OCI-LY7 (cell line): Measurements from ENCODE around the gene HLF. TPM values are rescaled to one million over a fixed set of nuclear protein-coding genes. Genes with fewer than 3 reads are reported as not detected.

ENCODE experiments used
- BruUV-seq: library from RNA; stranded (reverse); fragments of 400-500 nt; replicated peaks from 2 replicates; lab custom pipeline; 2021; lab: Mats Ljungman, UMichigan
- CTCF ChIA-PET: fragments of 300-600 bp; sonication (Branson Sonifier 250); formaldehyde crosslinking; loops from one replicate; lab custom pipeline; 2022; ENCODE audit warnings: antibody characterized with exemption; ENCODE audit not compliant: unreplicated experiment; lab: Charles Lee
- POLR2A ChIA-PET: fragments of 300-600 bp; sonication (Branson Sonifier 250); formaldehyde crosslinking; loops from one replicate; lab custom pipeline; 2022; ENCODE audit warnings: antibody characterized with exemption; lab: Charles Lee
- DNase-seq: peaks from one replicate; pipeline ENCODE4 v3.0.0-alpha.2; 2015; ENCODE audit warnings: low spot score
- H2AFZ ChIP-seq: fragments of 200-600 bp; sonication (generic), shearing (Covaris generic); 2 replicates; pipeline ENCODE4 v1.6.1; 2014; ENCODE audit warnings: mild to moderate bottlenecking, antibody characterized with exemption, low read length, moderate library complexity
- H3K27ac ChIP-seq: fragments of 200-600 bp; sonication (generic); 2 replicates; pipeline ENCODE4 v1.5.1; 2014; ENCODE audit warnings: mixed run types, low read depth, mild to moderate bottlenecking, moderate library complexity, low read length, inconsistent platforms; ENCODE audit not compliant: poor library complexity, severe bottlenecking
- H3K36me3 ChIP-seq: fragments of 200-600 bp; sonication (generic); 2 replicates; pipeline ENCODE4 v1.6.1; 2014; ENCODE audit warnings: mild to moderate bottlenecking, antibody characterized with exemption, low read length, moderate library complexity, mixed read lengths; ENCODE audit not compliant: insufficient read depth
- H3K4me1 ChIP-seq: fragments of 200-600 bp; sonication (generic); 2 replicates; pipeline ENCODE4 v1.5.1; 2014; ENCODE audit warnings: mild to moderate bottlenecking, low read length; ENCODE audit not compliant: insufficient read depth, poor library complexity, severe bottlenecking
- H3K4me2 ChIP-seq: fragments of 200-600 bp; sonication (generic); 2 replicates; pipeline ENCODE4 v1.6.1; 2014; ENCODE audit warnings: mild to moderate bottlenecking, low read length
- H3K4me3 ChIP-seq: fragments of 200-600 bp; sonication (generic); 2 replicates; pipeline ENCODE4 v1.5.1; 2014; ENCODE audit warnings: mild to moderate bottlenecking, low read depth, low read length; ENCODE audit not compliant: poor library complexity, severe bottlenecking
- H3K79me2 ChIP-seq: fragments of 200-600 bp; sonication (generic); 2 replicates; pipeline ENCODE4 v1.6.1; 2016; ENCODE audit warnings: low read depth, mild to moderate bottlenecking, low read length, moderate library complexity, mixed read lengths; ENCODE audit not compliant: insufficient read depth
- H3K9me2 ChIP-seq: fragments of 200-600 bp; sonication (generic); 2 replicates; pipeline ENCODE4 v1.6.1; 2016; ENCODE audit warnings: mild to moderate bottlenecking, low read length, mixed read lengths; ENCODE audit not compliant: insufficient read depth
- H3K9me3 ChIP-seq: fragments of 200-600 bp; sonication (generic); 2 replicates; pipeline ENCODE4 v1.6.1; 2014; ENCODE audit warnings: mild to moderate bottlenecking, mixed run types, low read length, mixed read lengths
- H4K20me1 ChIP-seq: fragments of 200-600 bp; sonication (generic); 2 replicates; pipeline ENCODE4 v1.6.1; 2014; ENCODE audit warnings: mild to moderate bottlenecking, antibody characterized with exemption, low read length, moderate library complexity, mixed read lengths; ENCODE audit not compliant: insufficient read depth
- CTCF ChIP-seq: fragments of 200-600 bp; sonication (generic); conservative IDR thresholded peaks from 2 replicates; pipeline ENCODE4 v1.5.1; 2014; ENCODE audit warnings: mild to moderate bottlenecking, antibody characterized with exemption, low read length, moderate library complexity, mixed read lengths
- EZH2phosphoT487 ChIP-seq: fragments of 200-600 bp; sonication (generic); IDR thresholded peaks from 2 replicates; pipeline ENCODE4 v1.6.1; 2018; ENCODE audit warnings: low read depth, borderline replicate concordance, mild to moderate bottlenecking, mixed run types, antibody characterized with exemption, low read length, moderate library complexity, mixed read lengths
- intact Hi-C: fragments of 100-400 bp; cut with micrococcal nuclease; formaldehyde crosslinking; loops from one replicate; pipeline ENCODE4 v1.10.0; 2022; ENCODE audit not compliant: unreplicated experiment
- total RNA-seq, 2 experiments: library from RNA; depleted of rRNA in 1 of 2; stranded (reverse); fragments of >200 nt in 1 of 2; shearing (Covaris generic) in 1 of 2; gene quantifications; 2 replicates each; pipeline ENCODE4 v1.2.3, GENCODE V29; 2014 to 2022

The HLF gene
- total RNA-seq, 2 experiments from 2014 or later: 0.13 TPM; not detected in 1

GRCh38 chr17:55241097-55241496, 23.7 kb upstream of the HLF start:
- H3K4me3 ChIP-seq: no peak overlapping the region
- TF ChIP-seq EZH2phosphoT487 (no peak), CTCF (no peak)
- no peaks in the 10 kb centered on the region for H3K9me2 ChIP-seq
- H2AFZ ChIP-seq: no peak overlapping the region
- H4K20me1 ChIP-seq: no peaks in the 10 kb centered on the region
- H3K27ac ChIP-seq: no peak overlapping the region
- intact Hi-C loops: no loop called here
- ChIA-PET POLR2A (interaction anchor here (1.0 kb wide), 1 partner anchor 18 kb away, joined by 3 read pairs; no protein-coding TSS in a partner anchor), CTCF (no interaction called here)
- H3K79me2 ChIP-seq: no peaks in the 10 kb centered on the region
- H3K36me3 ChIP-seq: no peaks in the 10 kb centered on the region
- H3K4me1 ChIP-seq: peaks cover 11% of the 10 kb centered on the region
- no peak overlapping the region for H3K4me2 ChIP-seq
- no peaks in the 10 kb centered on the region for H3K9me3 ChIP-seq
- BruUV-seq: no TSS peak
- no peak for DNase-seq

- intact Hi-C loops: no loop called here
- POLR2A ChIA-PET: no interaction called here
- Histone ChIP-seq H3K9me3 (peaks cover 2% of the 10 kb centered on the region; the same call in 1 of the 2 replicates), H4K20me1 (no peaks in the 10 kb centered on the region), H3K27ac (no peak overlapping the region), H3K9me2 (no peaks in the 10 kb centered on the region), H3K4me2 (no peak overlapping the region), H3K4me1 (peaks cover 4% of the 10 kb centered on the region), H2AFZ (no peak overlapping the region), H3K36me3 (no peaks in the 10 kb centered on the region), H3K4me3 (no peak overlapping the region), H3K79me2 (no peaks in the 10 kb centered on the region)
- BruUV-seq: no TSS peak
- no peak for TF ChIP-seq EZH2phosphoT487
- CTCF ChIA-PET: no interaction called here
- no peak for DNase-seq
Observed at GRCh38 chr17:55242476-55242875, 22.3 kb upstream of the HLF start.

GRCh38 chr17:55245986-55246385, 18.8 kb upstream of the HLF start:
- H3K36me3 ChIP-seq: no peaks in the 10 kb centered on the region
- no TSS peak for BruUV-seq
- H4K20me1 ChIP-seq: no peaks in the 10 kb centered on the region
- intact Hi-C loops: no loop called here
- H3K4me2 ChIP-seq: no peak overlapping the region
- POLR2A ChIA-PET: interaction anchor here (0.6 kb wide), 1 partner anchor 50 kb away, joined by 3 read pairs; no protein-coding TSS in a partner anchor
- no peak overlapping the region for H2AFZ ChIP-seq
- no peak for TF ChIP-seq EZH2phosphoT487
- TF ChIP-seq CTCF: no peak
- H3K4me3 ChIP-seq: no peak overlapping the region
- no peaks in the 10 kb centered on the region for H3K4me1 ChIP-seq
- peaks cover 5% of the 10 kb centered on the region; the same call in 1 of the 2 replicates for H3K9me3 ChIP-seq
- CTCF ChIA-PET: no interaction called here
- H3K79me2 ChIP-seq: no peaks in the 10 kb centered on the region
- no peaks in the 10 kb centered on the region for H3K9me2 ChIP-seq
- H3K27ac ChIP-seq: no peak overlapping the region
- DNase-seq: no peak
